ENCODE results near the gene POLH. TPM values are rescaled to one million over a fixed set of nuclear protein-coding genes. Genes with fewer than 3 reads are reported as not detected.

The POLH gene
- total and polyA plus RNA-seq, 9 of the 15 experiments (the other 6 are each of a cell fraction or from before 2014, with no cell fraction given) = 5.8 to 31.6 (median 20.6) TPM

- TF ChIP-seq ZNF134 (CRISPR knock-in tag; conservative IDR thresholded peaks at IDR 0.05) (no peak; the same call in 1 of the 2 replicates), REST (IDR thresholded peaks at IDR 0.05; ENCODE audit: borderline replicate concordance) (no peak), REST (CRISPR knock-in tag; IDR thresholded peaks at IDR 0.05; ENCODE audit: low read depth) (no peak), ZNF644 (tag; IDR thresholded peaks at IDR 0.05; ENCODE audit: low read depth) (peak; percentile 59; the same call in 1 of the 2 replicates), HEY1 (CRISPR knock-in tag; IDR thresholded peaks at IDR 0.05; ENCODE audit: borderline replicate concordance) (no peak), TRIM28 (IDR thresholded peaks at IDR 0.05) (no peak; the same call in 1 of the 2 replicates), THAP12 (CRISPR knock-in tag; IDR thresholded peaks at IDR 0.05) (no peak), GTF2B (IDR thresholded peaks at IDR 0.05; ENCODE audit: extremely low read depth, insufficient read length) (no peak), CBFA2T2 (conservative IDR thresholded peaks at IDR 0.05) (no peak), ZNF445 (CRISPR knock-in tag; IDR thresholded peaks at IDR 0.05; ENCODE audit: low read depth) (no peak), ZNF239 (CRISPR knock-in tag; IDR thresholded peaks at IDR 0.05) (peak; percentile 72), YY1 (IDR thresholded peaks at IDR 0.05; ENCODE audit: borderline replicate concordance in 1 of 3, control insufficient read depth in 1 of 3, extremely low read depth in 1 of 3, insufficient read depth in 3 of 3, insufficient read length in 1 of 3, insufficient replicate concordance in 2 of 3, low read depth in 1 of 3, low read length in 2 of 3) (no peak), DACH1 (IDR thresholded peaks at IDR 0.05; ENCODE audit: partially characterized antibody) (no peak), CC2D1A (IDR thresholded peaks at IDR 0.05) (no peak), POLR2B (IDR thresholded peaks at IDR 0.05; ENCODE audit: low read depth, partially characterized antibody) (peak; percentile 63), CEBPB (tag; IDR thresholded peaks at IDR 0.05) (peak; percentile 95), NR2F6 (CRISPR knock-in tag; IDR thresholded peaks at IDR 0.05) (0 out of 2 replicates have a peak, but pooled peaks have one; percentile 64)
Observed at GRCh38 chr6:43570876-43571441, 5.0 kb upstream of the POLH start (continued).
